Panc1 (cell line): ENCODE results near the gene VDR. TPM values are rescaled to one million over a fixed set of nuclear protein-coding genes. Genes with fewer than 3 reads are reported as not detected.

Experiments used
- ATAC-seq: fragments of 200-7000 bp; cut with Tn5 transposase; 2 replicates; pipeline ENCODE4 v1.9.1; 2020; ENCODE audit warnings: mild to moderate bottlenecking, moderate library complexity
- BruUV-seq: library from RNA; stranded (reverse); fragments of 400-500 nt; replicated peaks from 2 replicates; lab custom pipeline; 2021; lab: Mats Ljungman, UMichigan
- CTCF ChIA-PET: fragments of 300-600 bp; sonication (Branson Sonifier 250); formaldehyde crosslinking; loops from one replicate; lab custom pipeline; 2022; ENCODE audit warnings: antibody characterized with exemption; lab: Charles Lee
- POLR2A ChIA-PET: fragments of 300-600 bp; sonication (Branson Sonifier 250); formaldehyde crosslinking; loops from one replicate; lab custom pipeline; 2022; ENCODE audit warnings: antibody characterized with exemption; lab: Charles Lee
- DNase-seq: peaks from one replicate; pipeline ENCODE4 v3.0.0-alpha.2; 2010; ENCODE audit warnings: low read depth, low spot score
- H3K27ac ChIP-seq: 2 replicates; pipeline ENCODE4 v1.5.1; 2011; ENCODE audit warnings: mild to moderate bottlenecking, low read length, inconsistent platforms
- H3K27me3 ChIP-seq: fragments of 200-500 bp; sonication (Bioruptor generic); 2 replicates; pipeline ENCODE4 v1.6.0; 2014; ENCODE audit warnings: low read length, inconsistent platforms; ENCODE audit not compliant: control insufficient read depth, insufficient read depth
- H3K36me3 ChIP-seq: fragments of 200-500 bp; sonication (Bioruptor generic); 2 replicates; pipeline ENCODE4 v1.5.1; 2014; ENCODE audit warnings: inconsistent platforms, mild to moderate bottlenecking, low read length, moderate library complexity; ENCODE audit not compliant: control insufficient read depth, insufficient read depth
- H3K4me1 ChIP-seq: 2 replicates; pipeline ENCODE4 v1.5.1; 2011; ENCODE audit warnings: inconsistent platforms, mild to moderate bottlenecking, low read length, moderate library complexity; ENCODE audit not compliant: control insufficient read depth, insufficient read depth
- H3K4me3 ChIP-seq, 2 experiments: 2 replicates each; pipeline ENCODE4 v1.5.1; 2011 to 2012; ENCODE audit warnings: low read depth in 2 of 2, low read length in 2 of 2, mild to moderate bottlenecking in 2 of 2, inconsistent platforms in 1 of 2, moderate library complexity in 1 of 2
- H3K9me3 ChIP-seq: fragments of 200-500 bp; sonication (Bioruptor generic); 2 replicates; pipeline ENCODE4 v1.5.1; 2014; ENCODE audit warnings: low read depth, mild to moderate bottlenecking, inconsistent platforms, low read length, moderate library complexity; ENCODE audit not compliant: control insufficient read depth, insufficient read depth
- POLR2AphosphoS5 ChIP-seq: IDR thresholded peaks from 2 replicates; pipeline ENCODE4 v1.6.1; 2012; ENCODE audit warnings: mild to moderate bottlenecking, low read depth, low read length, moderate library complexity
- REST ChIP-seq, 2 experiments: IDR thresholded peaks; 2 replicates each; pipeline ENCODE4 v1.6.1; 2011 to 2012; ENCODE audit warnings: low read depth in 2 of 2, control low read depth in 1 of 2, low read length in 1 of 2, mild to moderate bottlenecking in 1 of 2, moderate library complexity in 1 of 2; ENCODE audit not compliant: insufficient read depth in 1 of 2
- SIN3A ChIP-seq: IDR thresholded peaks from 2 replicates; pipeline ENCODE4 v1.6.1; 2012; ENCODE audit warnings: low read depth, mild to moderate bottlenecking, low read length, moderate library complexity, borderline replicate concordance; ENCODE audit not compliant: insufficient read depth
- TCF7L2 ChIP-seq: IDR thresholded peaks from 2 replicates; pipeline ENCODE4 v1.6.1; 2011; ENCODE audit warnings: mild to moderate bottlenecking, low read depth, low read length, inconsistent platforms
- in situ Hi-C: cut with HindIII; loops from 2 replicates; pipeline ENCODE4 v1.10.0; 2016; ENCODE audit warnings: low sequenced_read_pairs, low pct_unique_long_range_greater_than_20kb
- intact Hi-C: fragments of 100-400 bp; cut with micrococcal nuclease; formaldehyde crosslinking; loops from one replicate; pipeline ENCODE4 v1.10.0; 2022; ENCODE audit not compliant: unreplicated experiment
- total RNA-seq: library from RNA; stranded (reverse); gene quantifications from one replicate; pipeline ENCODE4 v1.2.1, GENCODE V29; 2021; ENCODE audit not compliant: unreplicated experiment
- TF ChIP-seq, protein P1 (sequence below): fragments of 450-650 bp; IDR thresholded peaks from 2 replicates; pipeline ENCODE4 v1.5.1; 2017; ENCODE audit warnings: mild to moderate bottlenecking

The VDR gene
- total RNA-seq, 1 experiment from 2014 or later = 3.0 TPM

- no TSS peak for BruUV-seq
- no peak for ATAC-seq
- H3K9me3 ChIP-seq = no peaks in the 10 kb centered on the region
- in situ Hi-C loops (no loop called here), intact Hi-C loops (no loop called here)
- no peak for DNase-seq
- no peaks in the 10 kb centered on the region for H3K27me3 ChIP-seq
- no peak overlapping the region for H3K27ac ChIP-seq
- TF ChIP-seq SIN3A (no peak), POLR2AphosphoS5 (no peak), TCF7L2 (no peak), REST (IDR thresholded peaks at IDR 0.05; ENCODE audit: insufficient read depth in 1 of 2, low read depth in 2 of 2, low read length in 1 of 2) (no peak)
- TF ChIP-seq, protein P1, sequence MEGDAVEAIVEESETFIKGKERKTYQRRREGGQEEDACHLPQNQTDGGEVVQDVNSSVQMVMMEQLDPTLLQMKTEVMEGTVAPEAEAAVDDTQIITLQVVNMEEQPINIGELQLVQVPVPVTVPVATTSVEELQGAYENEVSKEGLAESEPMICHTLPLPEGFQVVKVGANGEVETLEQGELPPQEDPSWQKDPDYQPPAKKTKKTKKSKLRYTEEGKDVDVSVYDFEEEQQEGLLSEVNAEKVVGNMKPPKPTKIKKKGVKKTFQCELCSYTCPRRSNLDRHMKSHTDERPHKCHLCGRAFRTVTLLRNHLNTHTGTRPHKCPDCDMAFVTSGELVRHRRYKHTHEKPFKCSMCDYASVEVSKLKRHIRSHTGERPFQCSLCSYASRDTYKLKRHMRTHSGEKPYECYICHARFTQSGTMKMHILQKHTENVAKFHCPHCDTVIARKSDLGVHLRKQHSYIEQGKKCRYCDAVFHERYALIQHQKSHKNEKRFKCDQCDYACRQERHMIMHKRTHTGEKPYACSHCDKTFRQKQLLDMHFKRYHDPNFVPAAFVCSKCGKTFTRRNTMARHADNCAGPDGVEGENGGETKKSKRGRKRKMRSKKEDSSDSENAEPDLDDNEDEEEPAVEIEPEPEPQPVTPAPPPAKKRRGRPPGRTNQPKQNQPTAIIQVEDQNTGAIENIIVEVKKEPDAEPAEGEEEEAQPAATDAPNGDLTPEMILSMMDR = no peak
- CTCF ChIA-PET = no interaction called here
- peaks cover 4% of the 10 kb centered on the region; the same call in 1 of the 2 replicates for H3K36me3 ChIP-seq
- H3K4me3 ChIP-seq = no peak overlapping the region
- H3K4me1 ChIP-seq = peaks cover 4% of the 10 kb centered on the region; the same call in 1 of the 2 replicates
- POLR2A ChIA-PET = no interaction called here
These were observed 108.9 kb downstream of the VDR start for GRCh38 chr12:47795814-47796411.

DNA sequence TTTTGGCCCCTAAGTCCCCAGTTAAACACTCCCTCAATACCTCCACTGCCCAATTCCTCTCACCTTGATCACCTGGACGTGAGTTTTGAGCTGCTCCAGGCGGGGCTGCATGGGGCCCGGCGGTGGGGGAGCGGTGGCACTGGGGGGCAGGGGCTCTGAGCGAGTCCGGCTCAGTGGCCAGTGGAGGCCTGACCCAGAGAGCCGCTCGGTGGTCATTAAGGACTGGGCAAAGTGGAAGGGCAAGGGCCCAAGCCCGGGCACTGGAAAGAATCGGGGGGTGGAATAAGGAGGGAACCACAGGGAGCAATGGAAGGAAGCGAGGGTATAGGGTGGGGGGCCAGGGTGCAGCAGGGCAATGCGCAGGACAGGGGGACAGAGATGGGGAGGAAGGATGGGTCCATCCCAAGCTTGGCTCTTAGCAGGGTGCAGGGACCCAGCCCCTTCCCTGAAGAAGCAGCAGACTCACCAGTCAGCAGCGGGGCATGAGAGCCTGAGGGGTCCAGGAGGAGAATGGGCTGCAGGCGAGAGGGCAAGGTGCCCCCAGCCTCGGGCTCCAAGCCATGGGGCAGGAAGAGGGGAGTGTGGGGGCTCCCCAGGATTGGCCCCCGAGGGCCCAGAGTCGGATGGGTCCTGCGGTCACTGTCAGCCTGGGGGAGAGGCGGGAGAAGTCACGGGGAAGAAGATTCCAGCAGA is 109.5 kb downstream of the VDR start:
- Histone ChIP-seq H3K27me3 (no peaks in the 10 kb centered on the region), H3K4me1 (peaks cover 2% of the 10 kb centered on the region; the same call in 1 of the 2 replicates), H3K4me3 (no peak overlapping the region), H3K9me3 (no peaks in the 10 kb centered on the region), H3K36me3 (peaks cover 4% of the 10 kb centered on the region; the same call in 1 of the 2 replicates), H3K27ac (no peak overlapping the region)
- TF ChIP-seq POLR2AphosphoS5 (no peak), TCF7L2 (no peak), SIN3A (no peak), REST (IDR thresholded peaks at IDR 0.05; ENCODE audit: insufficient read depth in 1 of 2, low read depth in 2 of 2, low read length in 1 of 2) (no peak)
- TF ChIP-seq, protein P1 = no peak
- DNase-seq (no peak), ATAC-seq (no peak)
- no TSS peak for BruUV-seq
- CTCF ChIA-PET = no interaction called here
- intact Hi-C loops (no loop called here), in situ Hi-C loops (no loop called here)
- POLR2A ChIA-PET = no interaction called here
